HEK293 (cell line): ENCODE measurements around the gene GMDS.

Experiments used
- CTCF ChIA-PET: fragments of 350-600 bp; formaldehyde crosslinking; extraction: SDS; loops from one replicate; lab custom pipeline; 2021; ENCODE audit warnings: antibody characterized with exemption; lab: Yijun Ruan, JAX
- POLR2A ChIA-PET: fragments of 300-600 bp; formaldehyde crosslinking; extraction: SDS; loops from one replicate; lab custom pipeline; 2020; ENCODE audit warnings: antibody characterized with exemption, inconsistent platforms; lab: Yijun Ruan, JAX
- H3K27ac ChIP-seq: fragments of 200-500 bp; sonication (Bioruptor generic); 2 replicates; pipeline ENCODE4 v1.5.1; 2014; ENCODE audit warnings: low read depth, low read length, control low read depth, inconsistent platforms; ENCODE audit errors: extremely low read depth
- H3K36me3 ChIP-seq, 2 experiments: fragments of 200-500 bp in 1 of 2; sonication (Bioruptor generic) in 1 of 2; 1 replicate in 1 of 2; 2 replicates in 1 of 2; pipeline ENCODE4 v1.5.1; 2014 to 2017; ENCODE audit warnings: inconsistent platforms in 2 of 2, low read length in 2 of 2; ENCODE audit not compliant: control insufficient read depth in 2 of 2, insufficient read depth in 1 of 2
- H3K4me1 ChIP-seq: fragments of 200-500 bp; sonication (Bioruptor generic); 2 replicates; pipeline ENCODE4 v1.5.1; 2014; ENCODE audit warnings: mild to moderate bottlenecking, low read length, inconsistent platforms; ENCODE audit not compliant: control insufficient read depth, insufficient read depth
- H3K4me3 ChIP-seq: 2 replicates; pipeline ENCODE4 v1.5.1; 2011; ENCODE audit warnings: low read depth, mild to moderate bottlenecking, control low read depth, low read length, moderate library complexity
- H3K9me3 ChIP-seq: fragments of 200-500 bp; sonication (Bioruptor generic); 2 replicates; pipeline ENCODE4 v1.5.1; 2014; ENCODE audit warnings: low read depth, low read length, inconsistent platforms; ENCODE audit not compliant: control insufficient read depth, insufficient read depth
- FEZF1 ChIP-seq: fragments of 450-650 bp; formaldehyde crosslinking; IDR thresholded peaks from 2 replicates; pipeline ENCODE4 v1.5.1; 2016; ENCODE audit warnings: missing biosample characterization, missing genetic modification characterization
- GFI1B ChIP-seq: fragments of 450-650 bp; formaldehyde crosslinking; IDR thresholded peaks from 2 replicates; pipeline ENCODE4 v1.5.1; 2016; ENCODE audit warnings: missing biosample characterization, missing genetic modification characterization
- GLIS1 ChIP-seq: fragments of 450-650 bp; formaldehyde crosslinking; IDR thresholded peaks from 2 replicates; pipeline ENCODE4 v1.5.1; 2016; ENCODE audit warnings: missing biosample characterization, missing genetic modification characterization
- KLF10 ChIP-seq: fragments of 450-650 bp; IDR thresholded peaks from 2 replicates; pipeline ENCODE4 v1.5.1; 2018; ENCODE audit warnings: missing biosample characterization, mild to moderate bottlenecking, missing genetic modification characterization
- ZBTB8A ChIP-seq: fragments of 450-650 bp; formaldehyde crosslinking; IDR thresholded peaks from 2 replicates; pipeline ENCODE4 v1.5.1; 2016; ENCODE audit warnings: missing biosample characterization, missing genetic modification characterization
- ZNF132 ChIP-seq: fragments of 450-650 bp; formaldehyde crosslinking; IDR thresholded peaks from 2 replicates; pipeline ENCODE4 v1.5.1; 2017; ENCODE audit warnings: missing biosample characterization, missing genetic modification characterization, borderline replicate concordance
- ZNF174 ChIP-seq: fragments of 450-650 bp; formaldehyde crosslinking; IDR thresholded peaks from 2 replicates; pipeline ENCODE4 v1.5.0; 2017; ENCODE audit warnings: missing biosample characterization, mild to moderate bottlenecking, missing genetic modification characterization
- ZNF2 ChIP-seq: fragments of 450-650 bp; formaldehyde crosslinking; IDR thresholded peaks from 2 replicates; pipeline ENCODE4 v1.5.1; 2016; ENCODE audit warnings: missing biosample characterization, missing genetic modification characterization
- ZNF239 ChIP-seq: fragments of 450-650 bp; formaldehyde crosslinking; IDR thresholded peaks from 2 replicates; pipeline ENCODE4 v1.5.1; 2016; ENCODE audit warnings: missing biosample characterization, missing genetic modification characterization
- ZNF423 ChIP-seq: fragments of 450-650 bp; formaldehyde crosslinking; IDR thresholded peaks from 2 replicates; pipeline ENCODE4 v1.5.1; 2016; ENCODE audit warnings: missing biosample characterization, missing genetic modification characterization
- ZNF560 ChIP-seq: fragments of 450-650 bp; formaldehyde crosslinking; IDR thresholded peaks from 2 replicates; pipeline ENCODE4 v1.5.1; 2017; ENCODE audit warnings: missing biosample characterization, missing genetic modification characterization, borderline replicate concordance
- ZNF610 ChIP-seq: fragments of 450-650 bp; formaldehyde crosslinking; IDR thresholded peaks from 2 replicates; pipeline ENCODE4 v1.5.1; 2016; ENCODE audit warnings: missing biosample characterization, missing genetic modification characterization, borderline replicate concordance
- ZNF623 ChIP-seq: fragments of 450-650 bp; formaldehyde crosslinking; IDR thresholded peaks from 2 replicates; pipeline ENCODE4 v1.5.1; 2016; ENCODE audit warnings: missing biosample characterization, missing genetic modification characterization
- ZNF843 ChIP-seq: fragments of 450-650 bp; formaldehyde crosslinking; IDR thresholded peaks from 2 replicates; pipeline ENCODE4 v1.5.1; 2016; ENCODE audit warnings: missing biosample characterization, missing genetic modification characterization
- TF ChIP-seq, protein P1 (sequence below): fragments of 450-650 bp; formaldehyde crosslinking; IDR thresholded peaks from 2 replicates; pipeline ENCODE4 v1.5.1; 2016; ENCODE audit warnings: missing biosample characterization, missing genetic modification characterization
- TF ChIP-seq, protein P2 (sequence below): fragments of 450-650 bp; formaldehyde crosslinking; IDR thresholded peaks from 2 replicates; pipeline ENCODE4 v1.5.1; 2016; ENCODE audit warnings: missing biosample characterization, missing genetic modification characterization
- TF ChIP-seq, protein P3 (sequence below): fragments of 450-650 bp; IDR thresholded peaks from 2 replicates; pipeline ENCODE4 v1.5.1; 2018; ENCODE audit warnings: missing biosample characterization, missing genetic modification characterization
- TF ChIP-seq, protein P4 (sequence below): fragments of 450-650 bp; formaldehyde crosslinking; IDR thresholded peaks from 2 replicates; pipeline ENCODE4 v1.5.1; 2016; ENCODE audit warnings: missing biosample characterization, missing genetic modification characterization, low read depth
- TF ChIP-seq, protein P5 (sequence below): fragments of 450-650 bp; formaldehyde crosslinking; IDR thresholded peaks from 2 replicates; pipeline ENCODE4 v1.5.1; 2016; ENCODE audit warnings: missing biosample characterization, missing genetic modification characterization

The GMDS gene

DNA sequence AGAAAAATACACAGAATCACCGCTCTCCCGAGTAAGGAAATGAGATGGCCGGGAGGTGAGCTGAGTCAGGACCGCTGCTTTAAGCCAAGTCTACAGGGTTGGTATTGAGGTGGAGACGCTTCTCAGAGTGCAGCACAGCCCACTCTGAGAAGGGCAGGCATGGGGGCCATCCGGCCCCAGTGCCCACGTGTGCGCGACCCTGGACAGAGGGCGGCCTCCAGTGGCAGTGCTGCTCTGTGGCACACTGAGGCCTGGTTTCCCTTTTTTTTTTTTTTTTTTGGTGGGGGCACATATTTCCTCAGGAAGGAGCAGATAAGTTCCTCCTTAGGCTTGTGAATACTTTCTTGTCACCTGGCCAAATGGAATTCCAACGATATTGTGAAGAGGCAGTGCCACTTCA lies 546.9 kb downstream of the GMDS start:
- CTCF ChIA-PET: interaction anchor here (0.8 to 1.0 kb wide), 3 partner anchors 10 to 102 kb away, joined by 3 to 7 read pairs (median 3); no protein-coding TSS in a partner anchor
- H3K36me3 ChIP-seq: no peaks in the 10 kb centered on the region
- peaks cover 26% of the 10 kb centered on the region for H3K4me1 ChIP-seq
- no peak overlapping the region for H3K4me3 ChIP-seq
- POLR2A ChIA-PET: no interaction called here
- TF ChIP-seq, protein P1, sequence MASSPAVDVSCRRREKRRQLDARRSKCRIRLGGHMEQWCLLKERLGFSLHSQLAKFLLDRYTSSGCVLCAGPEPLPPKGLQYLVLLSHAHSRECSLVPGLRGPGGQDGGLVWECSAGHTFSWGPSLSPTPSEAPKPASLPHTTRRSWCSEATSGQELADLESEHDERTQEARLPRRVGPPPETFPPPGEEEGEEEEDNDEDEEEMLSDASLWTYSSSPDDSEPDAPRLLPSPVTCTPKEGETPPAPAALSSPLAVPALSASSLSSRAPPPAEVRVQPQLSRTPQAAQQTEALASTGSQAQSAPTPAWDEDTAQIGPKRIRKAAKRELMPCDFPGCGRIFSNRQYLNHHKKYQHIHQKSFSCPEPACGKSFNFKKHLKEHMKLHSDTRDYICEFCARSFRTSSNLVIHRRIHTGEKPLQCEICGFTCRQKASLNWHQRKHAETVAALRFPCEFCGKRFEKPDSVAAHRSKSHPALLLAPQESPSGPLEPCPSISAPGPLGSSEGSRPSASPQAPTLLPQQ (tag by site-specific recombination): no peak
- TF ChIP-seq ZNF2 (tag by site-specific recombination) (0 out of 2 replicates have a peak, but pooled peaks have one; percentile 16), ZNF623 (tag by site-specific recombination) (no peak)
- TF ChIP-seq, protein P2, sequence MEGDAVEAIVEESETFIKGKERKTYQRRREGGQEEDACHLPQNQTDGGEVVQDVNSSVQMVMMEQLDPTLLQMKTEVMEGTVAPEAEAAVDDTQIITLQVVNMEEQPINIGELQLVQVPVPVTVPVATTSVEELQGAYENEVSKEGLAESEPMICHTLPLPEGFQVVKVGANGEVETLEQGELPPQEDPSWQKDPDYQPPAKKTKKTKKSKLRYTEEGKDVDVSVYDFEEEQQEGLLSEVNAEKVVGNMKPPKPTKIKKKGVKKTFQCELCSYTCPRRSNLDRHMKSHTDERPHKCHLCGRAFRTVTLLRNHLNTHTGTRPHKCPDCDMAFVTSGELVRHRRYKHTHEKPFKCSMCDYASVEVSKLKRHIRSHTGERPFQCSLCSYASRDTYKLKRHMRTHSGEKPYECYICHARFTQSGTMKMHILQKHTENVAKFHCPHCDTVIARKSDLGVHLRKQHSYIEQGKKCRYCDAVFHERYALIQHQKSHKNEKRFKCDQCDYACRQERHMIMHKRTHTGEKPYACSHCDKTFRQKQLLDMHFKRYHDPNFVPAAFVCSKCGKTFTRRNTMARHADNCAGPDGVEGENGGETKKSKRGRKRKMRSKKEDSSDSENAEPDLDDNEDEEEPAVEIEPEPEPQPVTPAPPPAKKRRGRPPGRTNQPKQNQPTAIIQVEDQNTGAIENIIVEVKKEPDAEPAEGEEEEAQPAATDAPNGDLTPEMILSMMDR (tag by site-specific recombination): 0 out of 2 replicates have a peak, but pooled peaks have one; percentile 25
- H3K27ac ChIP-seq: peak overlapping the region; percentile 26; the same call in 1 of the 2 replicates
- H3K9me3 ChIP-seq: no peaks in the 10 kb centered on the region

DNA sequence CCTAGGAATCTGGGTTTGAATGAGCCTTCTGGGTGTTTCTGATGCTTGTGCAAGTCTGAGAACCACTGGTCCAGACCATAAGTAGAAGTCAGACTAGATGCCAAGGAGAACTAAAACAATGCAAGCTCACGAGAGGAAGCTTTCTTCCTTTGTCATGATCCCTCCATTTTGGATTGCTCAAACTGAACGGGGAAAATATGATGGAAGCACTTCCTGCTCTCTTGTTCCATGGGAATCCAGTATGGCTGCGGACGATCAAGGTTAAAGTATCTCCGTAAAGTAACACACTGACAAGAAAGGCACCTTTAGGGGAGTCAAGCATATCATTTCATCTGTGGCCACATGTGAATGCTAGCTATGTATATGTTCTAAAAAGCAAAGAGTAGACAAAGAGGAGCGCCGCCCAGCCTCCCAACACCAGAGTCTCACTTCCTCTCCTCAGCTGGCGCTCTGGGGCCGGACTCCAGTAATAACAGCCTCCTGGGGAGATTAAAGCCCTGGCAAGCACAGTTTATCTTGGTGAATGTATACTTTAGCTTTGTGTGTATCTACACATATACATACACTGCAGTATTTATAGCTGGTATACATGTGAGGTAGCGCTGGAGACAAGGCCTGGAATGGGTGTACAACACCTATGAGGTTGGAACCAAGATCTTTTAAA lies 547.6 kb downstream of the GMDS start:
- peak overlapping the region; percentile 26; the same call in 1 of the 2 replicates for H3K27ac ChIP-seq
- H3K9me3 ChIP-seq: no peaks in the 10 kb centered on the region; the same call in 1 of the 2 replicates
- no peaks in the 10 kb centered on the region for H3K36me3 ChIP-seq
- CTCF ChIA-PET: interaction anchor here (1.5 kb wide), 1 partner anchor 9 kb away, joined by 5 read pairs; no protein-coding TSS in a partner anchor
- no peak overlapping the region for H3K4me3 ChIP-seq
- POLR2A ChIA-PET: no interaction called here
- H3K4me1 ChIP-seq: peaks cover 21% of the 10 kb centered on the region
- TF ChIP-seq KLF10 (tag by site-specific recombination): 0 out of 2 replicates have a peak, but pooled peaks have one; percentile 27
- no peak for TF ChIP-seq ZNF239
- TF ChIP-seq, protein P3, sequence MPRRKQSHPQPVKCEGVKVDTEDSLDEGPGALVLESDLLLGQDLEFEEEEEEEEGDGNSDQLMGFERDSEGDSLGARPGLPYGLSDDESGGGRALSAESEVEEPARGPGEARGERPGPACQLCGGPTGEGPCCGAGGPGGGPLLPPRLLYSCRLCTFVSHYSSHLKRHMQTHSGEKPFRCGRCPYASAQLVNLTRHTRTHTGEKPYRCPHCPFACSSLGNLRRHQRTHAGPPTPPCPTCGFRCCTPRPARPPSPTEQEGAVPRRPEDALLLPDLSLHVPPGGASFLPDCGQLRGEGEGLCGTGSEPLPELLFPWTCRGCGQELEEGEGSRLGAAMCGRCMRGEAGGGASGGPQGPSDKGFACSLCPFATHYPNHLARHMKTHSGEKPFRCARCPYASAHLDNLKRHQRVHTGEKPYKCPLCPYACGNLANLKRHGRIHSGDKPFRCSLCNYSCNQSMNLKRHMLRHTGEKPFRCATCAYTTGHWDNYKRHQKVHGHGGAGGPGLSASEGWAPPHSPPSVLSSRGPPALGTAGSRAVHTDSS (tag by site-specific recombination): no peak
- peak; percentile 48; the same call in 1 of the 2 replicates for TF ChIP-seq ZNF423 (tag by site-specific recombination)
- TF ChIP-seq, protein P2 (tag by site-specific recombination): no peak
- TF ChIP-seq, protein P4, sequence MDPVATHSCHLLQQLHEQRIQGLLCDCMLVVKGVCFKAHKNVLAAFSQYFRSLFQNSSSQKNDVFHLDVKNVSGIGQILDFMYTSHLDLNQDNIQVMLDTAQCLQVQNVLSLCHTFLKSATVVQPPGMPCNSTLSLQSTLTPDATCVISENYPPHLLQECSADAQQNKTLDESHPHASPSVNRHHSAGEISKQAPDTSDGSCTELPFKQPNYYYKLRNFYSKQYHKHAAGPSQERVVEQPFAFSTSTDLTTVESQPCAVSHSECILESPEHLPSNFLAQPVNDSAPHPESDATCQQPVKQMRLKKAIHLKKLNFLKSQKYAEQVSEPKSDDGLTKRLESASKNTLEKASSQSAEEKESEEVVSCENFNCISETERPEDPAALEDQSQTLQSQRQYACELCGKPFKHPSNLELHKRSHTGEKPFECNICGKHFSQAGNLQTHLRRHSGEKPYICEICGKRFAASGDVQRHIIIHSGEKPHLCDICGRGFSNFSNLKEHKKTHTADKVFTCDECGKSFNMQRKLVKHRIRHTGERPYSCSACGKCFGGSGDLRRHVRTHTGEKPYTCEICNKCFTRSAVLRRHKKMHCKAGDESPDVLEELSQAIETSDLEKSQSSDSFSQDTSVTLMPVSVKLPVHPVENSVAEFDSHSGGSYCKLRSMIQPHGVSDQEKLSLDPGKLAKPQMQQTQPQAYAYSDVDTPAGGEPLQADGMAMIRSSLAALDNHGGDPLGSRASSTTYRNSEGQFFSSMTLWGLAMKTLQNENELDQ (tag by site-specific recombination): no peak
- TF ChIP-seq, protein P5, sequence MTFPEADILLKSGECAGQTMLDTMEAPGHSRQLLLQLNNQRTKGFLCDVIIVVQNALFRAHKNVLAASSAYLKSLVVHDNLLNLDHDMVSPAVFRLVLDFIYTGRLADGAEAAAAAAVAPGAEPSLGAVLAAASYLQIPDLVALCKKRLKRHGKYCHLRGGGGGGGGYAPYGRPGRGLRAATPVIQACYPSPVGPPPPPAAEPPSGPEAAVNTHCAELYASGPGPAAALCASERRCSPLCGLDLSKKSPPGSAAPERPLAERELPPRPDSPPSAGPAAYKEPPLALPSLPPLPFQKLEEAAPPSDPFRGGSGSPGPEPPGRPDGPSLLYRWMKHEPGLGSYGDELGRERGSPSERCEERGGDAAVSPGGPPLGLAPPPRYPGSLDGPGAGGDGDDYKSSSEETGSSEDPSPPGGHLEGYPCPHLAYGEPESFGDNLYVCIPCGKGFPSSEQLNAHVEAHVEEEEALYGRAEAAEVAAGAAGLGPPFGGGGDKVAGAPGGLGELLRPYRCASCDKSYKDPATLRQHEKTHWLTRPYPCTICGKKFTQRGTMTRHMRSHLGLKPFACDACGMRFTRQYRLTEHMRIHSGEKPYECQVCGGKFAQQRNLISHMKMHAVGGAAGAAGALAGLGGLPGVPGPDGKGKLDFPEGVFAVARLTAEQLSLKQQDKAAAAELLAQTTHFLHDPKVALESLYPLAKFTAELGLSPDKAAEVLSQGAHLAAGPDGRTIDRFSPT: no peak
- TF ChIP-seq ZNF174 (tag by site-specific recombination): no peak
- 0 out of 2 replicates have a peak, but pooled peaks have one; percentile 35 for TF ChIP-seq FEZF1
- TF ChIP-seq GLIS1 (tag by site-specific recombination): peak; percentile 60; the same call in 1 of the 2 replicates
- TF ChIP-seq GFI1B (tag by site-specific recombination): no peak
- no peak for TF ChIP-seq ZNF132
- no peak for TF ChIP-seq ZBTB8A
- 0 out of 2 replicates have a peak, but pooled peaks have one; percentile 42 for TF ChIP-seq ZNF610
- no peak for TF ChIP-seq ZNF560
- TF ChIP-seq ZNF843: peak; percentile 58; the same call in 1 of the 2 replicates
